Posterior vena cava (tissue), 2 donors: ENCODE data around the gene NSMF. TPM values are rescaled to one million over a fixed set of nuclear protein-coding genes. Genes with fewer than 3 reads are reported as not detected.

Experiments used
- DNase-seq: peaks from one replicate; pipeline ENCODE4 v3.0.0-alpha.2; 2020; ENCODE audit warnings: low spot score
- intact Hi-C, 2 donors: fragments of 100-400 bp; cut with DNase I; formaldehyde crosslinking; loops; one replicate each; pipeline versions ENCODE4 v1.14.1 to v1.14.2; 2022 to 2023
- long read RNA-seq, 2 donors: library from polyadenylated mRNA; unstranded; transcript quantifications; one replicate each; pipeline ENCODE4 v2.0.0, GENCODE V29; 2020 to 2021
- total RNA-seq, 2 donors: library from RNA; stranded (reverse); fragmentation: NEBNext Ultra II Directional; extraction: Animal tissue kit (Norgen Biotek cat#: 25700); gene quantifications; one replicate each; pipeline ENCODE4 v1.2.1, GENCODE V29; 2021
- donor health status: DM: yes; HTN: yes; CAD: no.
- donor health status: DM: yes; HTN: yes; CAD: no.

NSMF gene, protein sequence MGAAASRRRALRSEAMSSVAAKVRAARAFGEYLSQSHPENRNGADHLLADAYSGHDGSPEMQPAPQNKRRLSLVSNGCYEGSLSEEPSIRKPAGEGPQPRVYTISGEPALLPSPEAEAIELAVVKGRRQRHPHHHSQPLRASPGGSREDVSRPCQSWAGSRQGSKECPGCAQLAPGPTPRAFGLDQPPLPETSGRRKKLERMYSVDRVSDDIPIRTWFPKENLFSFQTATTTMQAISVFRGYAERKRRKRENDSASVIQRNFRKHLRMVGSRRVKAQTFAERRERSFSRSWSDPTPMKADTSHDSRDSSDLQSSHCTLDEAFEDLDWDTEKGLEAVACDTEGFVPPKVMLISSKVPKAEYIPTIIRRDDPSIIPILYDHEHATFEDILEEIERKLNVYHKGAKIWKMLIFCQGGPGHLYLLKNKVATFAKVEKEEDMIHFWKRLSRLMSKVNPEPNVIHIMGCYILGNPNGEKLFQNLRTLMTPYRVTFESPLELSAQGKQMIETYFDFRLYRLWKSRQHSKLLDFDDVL
- 10 to 100 TPM; 47.6 to 55.5 TPM for total RNA-seq
- long read RNA-seq, donor 1, transcript NSMF-201 (15 exons, 2,981 nt) = major isoform, 15 of 50 reads
- long read RNA-seq, donor 1, transcript NSMF-205 (14 exons, 3,571 nt) = minor isoform, 7 of 50 reads
- long read RNA-seq, donor 1, partial matches to known transcripts = 9 of 50 reads
- long read RNA-seq, donor 1, other reads (novel, unspliced or antisense) = 19 of 50 reads
- long read RNA-seq, donor 2, transcript NSMF-205 (14 exons, 3,571 nt) = major isoform, 5 of 55 reads
- long read RNA-seq, donor 2, partial matches to known transcripts = 32 of 55 reads
- long read RNA-seq, donor 2, other reads (novel, unspliced or antisense) = 15 of 55 reads

DNA sequence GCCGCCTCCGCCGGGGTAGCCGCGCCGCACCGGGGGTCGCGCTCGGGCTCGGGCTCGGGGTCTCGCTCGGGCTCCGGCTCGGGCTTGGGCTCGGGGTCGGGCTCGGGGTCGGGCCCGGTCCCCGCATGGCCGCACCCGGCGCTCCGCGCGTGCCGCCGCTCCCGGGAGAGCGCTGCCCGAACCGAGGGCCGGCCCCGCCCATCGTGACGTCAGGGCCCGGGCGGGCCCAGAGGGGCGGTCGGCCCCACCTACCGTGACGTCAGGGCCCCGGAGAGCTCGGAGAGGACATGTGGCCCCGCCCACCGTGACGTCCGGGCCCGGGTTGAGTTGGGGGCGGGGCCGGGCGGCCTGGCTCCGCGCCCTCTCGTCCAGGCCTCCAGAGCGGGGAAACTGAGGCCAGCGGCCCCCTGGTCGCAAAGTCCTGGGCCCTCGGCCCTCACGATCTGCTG lies at the start of gene NSMF:
NSMF (minus strand) TSS at position 183 of the 449 bp plus-strand sequence. CDS start 232 bp downstream, outside the sequence.
- intact Hi-C loops = no loop called here
- peak; percentile 98 for DNase-seq

DNA sequence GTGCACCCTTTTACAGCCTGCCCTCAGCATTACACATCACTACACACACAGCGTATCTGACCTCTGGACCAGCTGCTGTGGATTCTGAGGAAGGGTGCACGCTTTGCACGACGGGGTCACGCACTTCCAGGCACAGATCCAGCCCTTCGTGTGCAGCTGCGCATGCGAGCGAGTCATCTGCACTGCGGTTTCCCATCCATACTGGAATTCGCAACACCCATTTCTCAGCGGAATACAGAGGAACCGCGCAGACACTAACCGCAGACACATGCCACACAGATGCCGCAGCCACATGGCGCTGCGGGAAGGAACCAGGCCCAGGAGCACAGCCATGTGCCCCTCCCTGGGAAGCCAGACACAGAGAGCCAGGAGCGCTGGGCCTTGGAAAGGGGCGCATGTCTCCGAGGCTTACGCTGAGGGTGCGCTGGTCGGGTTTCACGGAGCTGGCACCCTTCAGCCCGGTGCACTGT lies 47.6 kb upstream of the NSMF start:
- intact Hi-C loops = no loop called here
- no peak for DNase-seq

DNA sequence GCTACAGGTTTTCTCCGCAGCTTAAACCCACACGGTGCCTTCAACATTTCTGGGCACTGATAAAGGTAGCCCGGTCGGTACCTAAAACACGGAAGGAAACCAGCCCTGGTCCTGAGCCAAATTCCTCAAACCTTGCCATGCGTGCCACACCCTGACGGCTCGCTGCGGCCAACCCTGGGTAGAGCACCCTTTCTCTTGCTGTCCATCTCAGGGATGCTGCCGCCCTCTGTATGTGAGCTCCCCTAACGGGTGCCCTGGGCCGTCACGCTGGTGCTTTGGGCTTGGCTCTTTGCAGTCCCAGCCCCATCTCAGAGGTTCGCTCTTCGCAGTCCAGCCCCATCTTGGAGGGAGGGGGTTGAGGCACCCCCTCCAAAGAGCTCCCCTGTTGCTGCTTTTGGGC lies 47.1 kb upstream of the NSMF start:
- DNase-seq = no peak
- intact Hi-C loops = no loop called here

DNA sequence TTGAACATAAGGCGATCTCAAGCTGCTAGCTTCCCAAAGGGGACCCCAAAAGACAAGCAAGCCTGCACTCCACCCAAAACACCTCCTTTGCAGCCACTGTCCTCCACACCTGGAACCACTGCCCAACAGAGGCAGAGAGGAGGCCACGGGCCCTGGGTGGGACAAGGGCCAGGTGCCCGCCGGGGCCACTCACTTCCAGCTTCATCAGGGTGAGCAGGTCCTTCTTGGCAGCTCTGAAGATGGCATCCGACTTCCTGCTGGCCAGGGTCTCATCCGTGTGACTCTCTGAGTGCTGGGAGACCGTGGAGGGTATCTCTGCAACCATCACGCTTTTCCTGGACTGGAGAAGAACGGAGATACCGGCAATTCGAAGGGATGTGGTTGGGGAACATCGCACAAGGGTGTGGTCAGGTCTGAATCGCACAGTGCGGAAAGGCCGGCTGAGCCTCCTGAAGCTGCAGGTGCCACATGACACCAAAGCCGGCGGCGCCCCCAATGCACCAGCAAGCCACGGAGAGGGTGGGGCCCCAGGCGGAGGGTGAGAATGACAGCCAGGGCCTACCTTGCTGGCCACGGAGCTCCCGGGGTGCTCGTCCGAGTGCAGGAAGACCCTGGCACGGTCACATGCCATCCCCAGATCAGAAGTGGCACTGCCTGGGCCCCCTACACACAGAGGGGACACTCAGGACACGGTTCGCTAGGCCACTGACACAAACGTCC lies 46.4 kb upstream of the NSMF start:
- intact Hi-C loops = no loop called here
- DNase-seq = no peak

DNA sequence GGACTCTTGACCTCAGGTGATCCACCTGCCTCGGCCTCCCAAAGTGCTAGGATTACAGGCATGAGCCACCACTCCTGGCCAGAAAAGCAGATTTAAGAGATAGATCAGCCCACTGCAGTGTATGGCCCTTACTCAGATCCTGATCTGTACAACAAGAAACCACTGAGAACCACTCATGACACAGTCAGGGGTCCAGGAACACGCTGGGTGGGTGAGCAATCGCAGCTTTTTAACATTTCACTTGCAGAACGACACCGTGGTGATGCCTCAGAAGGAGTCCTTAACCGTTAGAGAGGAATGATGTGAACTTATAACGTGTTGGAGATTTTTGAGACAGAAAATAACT lies 45.3 kb upstream of the NSMF start:
- DNase-seq = no peak
- intact Hi-C loops = no loop called here

DNA sequence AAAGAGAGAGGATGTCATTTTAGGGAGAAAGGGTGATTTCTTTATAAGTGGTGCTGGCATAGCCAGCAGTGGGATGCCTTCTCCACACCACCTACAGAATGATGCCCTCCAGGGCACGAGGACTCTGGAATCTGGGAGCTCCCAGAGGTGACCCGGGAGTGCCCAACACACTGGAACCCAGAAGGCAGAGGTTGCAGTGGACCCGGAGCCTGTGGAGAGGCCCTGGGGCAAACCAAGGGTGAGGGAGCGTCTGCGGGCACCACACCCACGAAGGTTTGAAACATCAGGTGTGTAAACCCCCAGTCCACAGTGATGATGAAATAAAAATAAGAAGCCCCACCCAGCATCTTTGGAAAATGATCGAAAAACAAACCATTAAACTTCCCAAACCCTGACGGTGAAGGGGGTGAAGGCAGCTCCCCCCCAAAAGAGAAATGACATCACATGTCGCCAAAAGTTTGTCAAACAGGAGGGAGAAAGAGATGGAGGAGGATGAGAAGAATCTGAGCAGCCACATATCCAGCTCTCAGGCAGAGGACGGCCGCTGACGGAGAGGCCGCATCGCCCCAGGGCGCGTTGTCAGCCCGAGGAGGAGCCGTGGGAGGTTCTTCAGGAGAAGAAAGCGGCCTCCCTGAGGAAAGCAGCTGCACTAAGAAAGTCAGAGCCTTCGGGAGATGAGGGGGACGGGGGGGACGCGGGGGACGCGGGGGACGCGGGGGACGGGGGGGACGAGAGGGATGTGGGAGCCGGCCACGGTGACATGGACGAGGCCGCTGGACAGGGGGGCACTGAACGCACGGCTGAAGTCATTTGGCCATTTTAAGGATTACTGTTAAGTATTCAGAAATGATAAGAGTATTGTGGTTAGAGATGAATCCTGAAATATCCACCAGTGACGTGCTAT lies 43.1 kb upstream of the NSMF start:
- intact Hi-C loops = no loop called here
- DNase-seq = no peak

DNA sequence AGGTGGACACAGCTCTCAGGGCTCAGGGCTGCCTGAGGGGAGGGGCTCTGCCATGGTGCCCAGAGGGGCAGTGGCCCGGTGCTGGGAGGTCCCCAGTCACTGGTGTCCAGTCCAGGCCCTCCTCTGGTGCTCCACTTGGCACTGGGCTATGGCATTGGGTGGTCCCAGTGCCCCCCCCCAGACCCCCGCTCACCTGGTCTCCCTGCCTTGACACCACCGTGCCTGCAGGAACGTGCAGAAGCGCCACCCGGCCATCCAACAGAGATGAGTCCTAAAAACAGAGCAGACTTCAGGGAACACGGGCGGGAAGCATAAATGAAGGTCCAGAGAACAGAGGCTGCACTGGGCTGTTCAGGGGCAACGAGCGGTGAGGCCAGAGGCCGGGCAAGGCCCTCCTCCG lies 42.3 kb upstream of the NSMF start:
- intact Hi-C loops = no loop called here
- DNase-seq = no peak

DNA sequence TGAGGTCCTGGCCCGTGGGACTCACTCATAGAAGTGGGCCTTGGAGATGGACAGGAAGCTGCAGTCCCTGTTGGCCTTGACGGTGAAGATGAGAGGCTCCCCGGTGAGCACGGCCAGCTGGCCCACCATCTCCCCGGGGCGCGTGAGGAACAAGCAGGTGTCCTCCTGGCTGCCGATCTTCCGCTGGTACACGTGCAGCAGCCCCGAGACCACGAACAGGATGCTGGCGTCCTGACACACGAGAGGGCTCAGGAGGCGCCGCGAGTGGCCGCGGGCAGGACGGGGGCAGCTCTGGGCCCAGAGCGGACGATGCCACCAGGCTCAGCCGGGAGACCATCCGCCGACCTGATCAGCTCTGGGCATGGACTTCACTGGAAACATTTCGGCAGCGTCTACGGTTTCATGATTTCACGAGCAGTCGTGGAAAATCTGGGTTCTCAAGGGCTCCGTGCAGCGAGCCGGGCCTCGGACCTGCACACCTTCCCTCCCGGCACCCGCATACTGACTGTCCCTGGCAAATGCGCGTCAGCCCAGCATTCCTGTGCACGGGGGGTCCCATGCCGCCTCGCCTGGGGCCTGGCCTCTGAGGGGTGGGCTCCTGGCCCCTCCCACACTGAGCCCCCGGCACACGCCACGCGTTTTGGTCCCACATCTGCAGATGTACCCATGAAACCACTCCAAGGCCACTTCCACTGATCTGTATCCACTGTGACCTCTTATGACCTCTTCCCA lies 41.7 kb upstream of the NSMF start:
- intact Hi-C loops = no loop called here
- DNase-seq = no peak

DNA sequence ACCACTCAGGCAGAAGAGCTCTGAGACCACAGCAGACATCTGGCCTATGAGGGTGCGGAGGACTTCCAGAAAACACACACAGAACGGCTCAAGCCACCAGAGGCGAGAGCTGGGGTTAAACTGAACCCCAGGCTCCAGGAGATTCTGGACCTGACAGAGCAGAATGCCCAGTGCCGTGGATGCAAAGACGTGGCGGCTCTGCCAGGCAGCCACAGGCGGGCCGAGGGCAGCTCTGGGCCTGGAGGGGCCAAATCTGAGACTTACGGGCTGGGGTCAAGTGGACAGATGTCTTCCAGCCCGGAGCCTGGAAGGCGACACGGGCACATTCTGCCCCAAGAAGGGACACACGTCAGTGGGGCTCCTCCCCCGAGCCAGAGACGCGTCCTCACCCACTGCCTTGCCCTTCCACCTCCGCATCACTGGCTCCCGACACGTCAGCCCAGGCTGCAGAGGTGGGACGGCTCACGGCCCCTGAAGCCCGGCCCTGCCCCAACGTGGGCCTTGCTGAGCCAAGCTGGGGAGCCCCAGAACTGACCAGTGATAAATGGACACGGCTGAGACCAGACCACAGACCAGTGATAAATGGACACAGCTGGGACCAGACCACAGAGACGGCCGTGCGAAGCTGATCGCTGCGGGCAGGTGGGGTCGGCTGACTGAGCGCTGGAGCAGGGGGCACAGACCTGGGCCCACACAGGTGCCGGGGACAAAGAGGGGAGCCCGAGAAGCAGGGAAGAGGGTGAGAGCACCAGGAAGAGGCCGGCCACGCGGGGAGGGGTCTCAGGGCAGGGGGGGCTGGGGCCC lies 40.9 kb upstream of the NSMF start:
- DNase-seq = no peak
- intact Hi-C loops = no loop called here

DNA sequence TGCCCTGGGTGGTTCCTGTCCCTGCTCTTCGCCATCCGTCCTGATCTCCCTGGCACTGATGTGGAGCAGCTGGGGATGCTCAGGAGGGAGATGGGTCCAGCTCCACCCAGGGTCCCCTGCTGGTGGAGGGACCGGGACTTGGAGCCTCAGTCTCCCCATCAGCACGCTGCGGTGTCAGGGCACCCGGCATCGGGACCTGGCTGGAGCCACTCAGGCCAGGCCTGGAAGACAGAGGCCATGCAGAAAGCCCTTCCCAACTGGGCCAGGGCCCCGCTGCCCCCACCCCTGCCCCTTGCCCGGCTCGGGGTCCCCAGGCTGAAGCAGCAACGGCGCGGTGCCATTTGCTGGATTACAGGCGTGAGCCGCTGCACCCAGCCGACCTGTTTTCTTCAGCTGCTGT lies 40.3 kb upstream of the NSMF start:
- no peak for DNase-seq
- intact Hi-C loops = no loop called here

DNA sequence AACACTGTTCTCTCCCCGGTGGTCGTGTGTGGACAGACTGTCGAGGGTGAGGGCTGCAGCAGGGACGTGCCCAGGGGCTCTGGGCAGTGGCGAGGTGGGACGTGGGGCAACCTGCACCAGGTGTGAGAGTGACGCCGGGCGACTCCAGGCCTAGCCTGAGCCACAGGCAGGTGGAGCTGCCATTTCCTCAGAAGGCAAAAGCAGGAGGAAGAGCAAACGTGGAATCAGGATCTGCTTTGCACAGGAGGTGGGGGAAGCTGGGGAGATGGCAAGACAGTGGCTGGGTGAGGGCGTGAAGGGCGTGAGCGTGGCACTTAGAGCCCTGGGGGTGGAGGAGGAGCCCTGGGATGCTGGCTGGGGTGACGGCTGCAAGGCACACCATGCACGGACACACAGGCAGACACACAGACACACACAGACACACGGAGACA lies 39.6 kb upstream of the NSMF start:
- intact Hi-C loops = no loop called here

DNA sequence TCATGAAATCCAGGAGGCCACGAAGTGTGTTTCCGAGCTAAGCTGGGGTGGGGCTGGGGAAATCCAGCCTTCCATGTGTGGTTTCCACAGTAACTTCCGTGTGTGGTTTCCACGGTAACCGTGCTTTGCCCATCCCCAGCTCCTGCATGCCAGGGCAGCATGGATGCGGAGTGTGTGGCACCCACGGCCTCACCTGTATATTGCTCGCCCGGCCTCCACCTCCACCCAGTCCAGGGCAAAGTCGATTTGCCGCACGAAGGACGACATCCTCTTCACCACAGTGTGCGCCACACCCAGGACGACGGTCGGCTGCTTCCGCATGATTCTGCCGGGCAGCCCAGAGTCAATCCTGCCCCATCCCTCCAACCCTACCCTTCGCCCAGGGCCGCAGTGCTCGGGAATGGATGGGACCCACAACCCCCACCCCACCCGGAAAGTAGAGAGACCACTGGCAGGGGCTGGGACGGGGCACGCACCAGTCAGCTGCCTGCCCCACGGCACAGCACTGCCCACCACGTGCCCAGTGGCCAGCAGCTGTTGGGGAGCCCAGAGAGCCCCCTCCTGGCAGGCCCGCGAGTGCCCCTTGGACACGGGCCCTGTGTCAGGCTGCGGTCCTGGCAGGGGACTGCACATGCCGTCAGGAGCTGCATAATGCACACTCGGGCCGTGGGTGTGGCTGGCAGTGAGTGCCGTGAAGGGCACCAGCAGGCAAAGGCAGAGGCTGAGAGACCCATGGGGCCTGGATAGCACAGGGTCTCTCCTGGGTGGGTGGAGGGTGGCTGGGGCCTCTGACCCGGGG lies 39.0 kb upstream of the NSMF start:
- intact Hi-C loops = no loop called here
- DNase-seq = no peak

More for the DNA sequence above, 39.6 kb upstream of the NSMF start:
- DNase-seq = no peak

DNA sequence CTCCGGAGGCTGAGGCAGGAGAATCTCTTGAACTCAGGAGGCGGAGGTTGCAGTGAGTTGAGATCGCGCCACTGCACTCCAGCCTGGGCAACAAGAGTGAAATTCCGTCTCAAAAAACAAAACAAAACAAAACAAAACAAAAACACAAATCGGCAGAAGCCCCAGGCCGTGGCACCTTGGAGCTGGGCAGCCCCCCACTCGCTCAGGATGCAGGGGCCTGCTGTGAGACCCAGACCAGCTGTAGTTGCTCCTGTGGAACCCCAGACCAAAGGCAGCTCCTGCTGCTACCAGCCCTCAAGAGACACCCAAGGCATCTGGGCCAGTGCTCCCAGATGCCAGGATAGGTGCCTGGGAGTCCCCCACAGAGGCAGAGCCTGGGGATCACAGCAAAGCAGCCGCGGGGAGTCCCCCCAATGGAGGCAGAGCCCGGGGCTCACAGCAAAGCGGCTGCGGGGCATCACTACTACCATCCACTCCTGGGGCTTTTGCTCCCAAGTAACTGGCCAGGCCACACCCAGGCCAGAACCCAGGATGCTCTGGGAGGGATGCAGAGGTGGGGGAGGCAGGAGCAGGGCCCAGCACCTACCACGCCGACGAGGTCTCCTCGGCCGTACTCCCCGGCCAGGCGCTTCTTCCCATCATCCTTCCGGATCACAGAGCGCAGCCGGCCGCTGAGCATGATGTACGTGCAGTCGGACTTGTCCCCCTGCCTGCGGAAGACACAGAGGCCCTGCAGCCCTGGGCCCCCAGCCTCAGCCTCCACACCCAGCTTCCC lies 37.7 kb upstream of the NSMF start:
- intact Hi-C loops = no loop called here
- no peak for DNase-seq

DNA sequence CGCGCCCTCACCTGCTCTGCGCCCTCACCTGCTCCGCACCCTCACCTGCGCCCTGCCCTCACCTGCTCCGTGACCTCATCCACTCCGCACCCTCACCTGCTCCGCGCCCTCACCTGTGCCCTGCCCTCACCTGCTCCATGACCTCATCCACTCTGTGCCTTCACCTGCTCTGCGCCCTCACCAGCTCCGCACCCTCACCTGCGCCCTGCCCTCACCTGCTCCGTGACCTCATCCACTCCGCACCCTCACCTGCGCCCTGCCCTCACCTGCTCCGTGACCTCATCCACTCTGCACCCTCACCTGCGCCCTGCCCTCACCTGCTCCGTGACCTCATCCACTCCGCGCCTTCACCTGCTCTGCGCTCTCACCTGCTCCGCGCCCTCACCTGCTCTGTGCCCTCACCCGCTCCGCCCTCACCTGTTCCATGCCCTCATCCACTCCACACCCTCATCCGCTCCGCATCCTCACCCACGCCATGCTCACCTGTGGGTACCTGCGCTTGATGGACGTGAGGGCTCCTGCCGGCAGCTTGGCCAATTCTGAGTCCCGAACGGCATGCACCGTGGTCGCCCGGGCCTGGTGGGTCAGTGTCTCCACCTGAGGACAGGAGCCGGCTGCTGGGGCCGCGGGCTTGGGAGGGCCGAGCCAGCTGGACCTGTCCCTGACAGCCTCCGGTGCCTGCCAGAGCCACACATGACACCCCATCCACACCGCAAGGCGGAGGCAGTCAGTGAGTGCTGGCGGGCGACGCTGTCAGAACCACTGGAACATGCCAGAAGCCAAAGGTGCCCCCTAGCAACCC lies 35.6 kb upstream of the NSMF start:
- intact Hi-C loops = no loop called here
- no peak for DNase-seq

DNA sequence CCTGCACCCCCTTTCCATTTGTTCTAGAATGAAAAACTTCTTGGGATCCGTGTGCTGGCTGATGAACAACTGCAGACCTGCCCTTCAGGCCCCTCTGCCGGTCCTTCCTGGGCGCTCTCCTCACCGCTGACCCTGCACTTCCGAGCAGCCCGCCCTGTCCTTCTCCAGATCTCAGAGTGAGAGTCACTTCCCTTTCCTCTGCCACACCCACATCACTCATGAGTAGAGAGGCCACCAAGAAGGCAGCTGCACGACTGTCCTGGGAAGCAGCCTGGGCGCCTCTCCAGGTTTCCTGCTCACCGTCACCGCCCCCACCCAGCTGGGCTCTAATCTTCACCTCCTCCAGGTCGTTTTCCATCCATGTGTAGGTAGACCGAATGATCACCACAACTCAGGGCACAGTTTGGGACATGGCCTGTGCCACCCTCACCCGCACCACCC lies 35.0 kb upstream of the NSMF start:
- intact Hi-C loops = no loop called here
- peak; percentile 76 for DNase-seq
